Measurements from ENCODE around the gene TRAF3IP3.

TRAF3IP3 gene

DNA sequence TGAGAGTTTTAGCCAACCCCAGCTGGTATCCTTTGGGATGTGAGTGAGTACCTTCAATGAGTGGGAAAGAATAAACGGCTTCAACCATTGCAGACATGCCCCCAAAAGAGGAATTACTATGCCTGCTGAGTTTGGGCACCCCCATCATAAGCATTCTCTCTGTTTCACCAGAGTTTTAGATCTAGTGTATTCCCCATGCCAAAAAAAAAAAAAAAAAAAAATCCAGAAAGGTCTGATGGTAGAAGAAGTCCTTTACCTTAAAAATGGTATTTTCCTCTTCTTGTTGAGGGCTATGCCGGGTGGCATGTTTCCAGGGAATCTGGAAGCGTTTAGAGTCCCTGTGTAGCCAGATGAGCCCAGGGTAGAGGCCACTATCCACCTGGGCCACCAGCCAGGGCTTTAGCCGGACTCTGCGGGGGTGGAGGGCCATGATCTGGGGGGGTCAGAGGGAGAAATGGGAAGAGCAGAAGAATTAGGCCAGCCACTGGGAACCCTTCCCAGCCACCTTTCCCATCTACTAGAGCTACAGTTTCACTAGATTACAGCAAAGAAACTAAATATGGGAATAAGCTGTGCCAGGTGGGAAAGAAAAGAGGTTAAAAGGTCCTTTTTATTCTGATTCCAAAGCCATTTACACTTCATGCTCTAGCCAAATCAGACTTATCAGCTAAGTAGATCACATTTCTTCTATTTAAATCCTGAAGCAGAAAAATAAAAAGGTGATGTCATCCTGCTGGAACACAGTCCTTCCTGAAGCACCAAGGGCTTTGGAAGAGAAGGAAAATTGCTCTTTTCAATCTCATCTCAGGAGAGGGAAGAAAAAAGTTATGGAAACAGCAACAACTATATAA lies 45.4 kb downstream of the TRAF3IP3 start:
- DNase-seq (ENCODE audit: low spot score) = no peak
- TF ChIP-seq, protein P1, sequence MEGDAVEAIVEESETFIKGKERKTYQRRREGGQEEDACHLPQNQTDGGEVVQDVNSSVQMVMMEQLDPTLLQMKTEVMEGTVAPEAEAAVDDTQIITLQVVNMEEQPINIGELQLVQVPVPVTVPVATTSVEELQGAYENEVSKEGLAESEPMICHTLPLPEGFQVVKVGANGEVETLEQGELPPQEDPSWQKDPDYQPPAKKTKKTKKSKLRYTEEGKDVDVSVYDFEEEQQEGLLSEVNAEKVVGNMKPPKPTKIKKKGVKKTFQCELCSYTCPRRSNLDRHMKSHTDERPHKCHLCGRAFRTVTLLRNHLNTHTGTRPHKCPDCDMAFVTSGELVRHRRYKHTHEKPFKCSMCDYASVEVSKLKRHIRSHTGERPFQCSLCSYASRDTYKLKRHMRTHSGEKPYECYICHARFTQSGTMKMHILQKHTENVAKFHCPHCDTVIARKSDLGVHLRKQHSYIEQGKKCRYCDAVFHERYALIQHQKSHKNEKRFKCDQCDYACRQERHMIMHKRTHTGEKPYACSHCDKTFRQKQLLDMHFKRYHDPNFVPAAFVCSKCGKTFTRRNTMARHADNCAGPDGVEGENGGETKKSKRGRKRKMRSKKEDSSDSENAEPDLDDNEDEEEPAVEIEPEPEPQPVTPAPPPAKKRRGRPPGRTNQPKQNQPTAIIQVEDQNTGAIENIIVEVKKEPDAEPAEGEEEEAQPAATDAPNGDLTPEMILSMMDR (IDR thresholded peaks at IDR 0.05; ENCODE audit: extremely low read depth, insufficient read depth, missing control alignments) = no peak
- in situ Hi-C loops (cut with MboI; ENCODE audit: low pct_unique_long_range_greater_than_20kb, low sequenced_read_pairs, unreplicated experiment) = no loop called here

DNA sequence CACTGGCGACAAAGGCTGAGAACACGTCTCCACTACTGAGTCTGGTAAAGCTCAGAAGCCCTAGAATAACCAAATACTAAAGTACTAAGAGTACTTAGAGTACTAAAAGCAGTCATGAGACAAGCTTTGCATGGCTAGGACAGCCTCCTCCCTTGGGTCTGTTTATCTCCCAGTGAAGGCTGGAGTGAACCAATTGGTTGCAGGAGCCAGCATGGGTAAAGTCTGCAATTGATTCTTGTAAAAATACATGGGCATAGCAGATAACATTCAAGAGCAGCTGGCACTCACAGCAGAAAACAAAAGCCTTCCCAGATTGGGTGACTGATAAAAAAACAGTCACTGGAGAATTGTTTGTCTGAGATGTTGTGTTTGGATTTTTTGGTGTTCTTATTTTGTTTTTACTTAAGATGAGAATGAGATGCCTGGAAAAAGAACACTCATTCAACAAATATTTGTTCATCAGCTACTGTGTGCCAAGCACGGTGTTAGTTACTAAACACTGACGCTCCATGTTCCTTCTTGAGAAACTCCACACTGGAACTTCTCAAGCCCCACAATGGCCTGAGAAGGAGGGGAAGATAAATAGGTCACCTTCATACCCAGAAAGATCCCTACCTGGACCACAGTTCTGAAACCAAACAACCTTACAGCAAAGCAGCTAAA lies 46.4 kb downstream of the TRAF3IP3 start:
- in situ Hi-C loops (cut with MboI; ENCODE audit: low pct_unique_long_range_greater_than_20kb, low sequenced_read_pairs, unreplicated experiment) = no loop called here
- no peak for DNase-seq (ENCODE audit: low spot score)
- TF ChIP-seq, protein P1 (IDR thresholded peaks at IDR 0.05; ENCODE audit: extremely low read depth, insufficient read depth, missing control alignments) = no peak

DNA sequence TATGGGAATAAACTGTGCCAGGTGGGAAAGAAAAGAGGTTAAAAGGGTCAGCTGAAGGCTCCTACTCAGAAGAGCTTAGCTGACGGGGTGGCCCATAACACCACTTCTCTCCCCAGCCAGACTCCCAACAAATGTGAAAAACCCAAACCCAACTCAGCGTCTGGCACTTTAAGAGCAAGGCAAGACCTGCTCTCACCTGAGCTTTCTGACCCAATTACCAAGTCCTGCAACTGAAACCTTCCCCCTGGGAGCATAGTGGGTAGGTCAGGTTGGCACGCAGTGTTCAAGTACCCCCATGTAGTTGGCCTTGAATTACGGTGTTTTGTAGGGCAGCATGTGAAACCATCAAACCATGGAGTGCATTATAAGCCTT lies 46.9 kb downstream of the TRAF3IP3 start:
- no peak for DNase-seq (ENCODE audit: low spot score)
- TF ChIP-seq, protein P1 (IDR thresholded peaks at IDR 0.05; ENCODE audit: extremely low read depth, insufficient read depth, missing control alignments) = no peak
- in situ Hi-C loops (cut with MboI; ENCODE audit: low pct_unique_long_range_greater_than_20kb, low sequenced_read_pairs, unreplicated experiment) = no loop called here

DNA sequence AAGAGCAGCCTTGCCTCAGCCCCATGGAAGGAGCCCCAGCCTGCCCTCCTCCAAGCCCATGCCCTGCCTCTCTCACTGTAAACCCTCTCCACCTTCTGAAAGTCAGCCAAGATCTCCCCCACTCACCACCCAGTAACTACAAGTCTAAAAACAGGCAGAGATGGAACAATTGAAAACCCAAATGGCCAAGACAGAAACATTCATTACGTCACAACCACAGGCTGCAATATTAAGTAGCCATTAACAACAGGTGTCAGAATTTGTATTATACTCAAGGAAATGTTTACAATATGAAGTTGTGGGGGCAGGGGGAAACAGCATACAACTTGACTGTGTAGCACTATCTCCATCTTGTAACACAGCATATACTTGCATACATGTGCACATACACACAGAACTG lies 47.7 kb downstream of the TRAF3IP3 start:
- in situ Hi-C loops (cut with MboI; ENCODE audit: low pct_unique_long_range_greater_than_20kb, low sequenced_read_pairs, unreplicated experiment) = no loop called here
- DNase-seq (ENCODE audit: low spot score) = no peak
- TF ChIP-seq, protein P1 (IDR thresholded peaks at IDR 0.05; ENCODE audit: extremely low read depth, insufficient read depth, missing control alignments) = no peak

DNA sequence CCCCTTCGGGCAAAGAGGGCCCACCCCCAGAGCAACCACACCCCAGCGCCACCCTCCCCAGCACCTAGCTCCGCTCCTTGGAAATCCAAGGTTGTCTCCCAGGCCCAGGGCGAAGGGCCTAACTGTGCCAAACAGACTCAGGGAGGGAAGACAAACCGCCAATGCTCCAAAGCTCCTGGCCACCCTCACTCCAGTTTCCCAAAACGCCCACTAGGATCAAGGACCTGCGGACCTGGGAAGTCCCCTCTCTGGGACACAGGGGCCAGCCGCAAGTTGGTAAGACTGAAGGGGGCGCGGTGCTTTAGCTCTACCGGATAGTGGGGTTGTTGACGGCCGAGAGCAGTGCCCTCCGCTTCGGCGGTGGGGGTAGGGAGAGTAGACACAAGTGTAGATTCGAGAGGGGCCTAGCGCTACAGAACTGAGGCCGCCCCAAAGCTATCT lies 49.5 kb downstream of the TRAF3IP3 start:
- in situ Hi-C loops (cut with MboI; ENCODE audit: low pct_unique_long_range_greater_than_20kb, low sequenced_read_pairs, unreplicated experiment) = no loop called here
- TF ChIP-seq, protein P1 (IDR thresholded peaks at IDR 0.05; ENCODE audit: extremely low read depth, insufficient read depth, missing control alignments) = no peak
- no peak for DNase-seq (ENCODE audit: low spot score)

DNA sequence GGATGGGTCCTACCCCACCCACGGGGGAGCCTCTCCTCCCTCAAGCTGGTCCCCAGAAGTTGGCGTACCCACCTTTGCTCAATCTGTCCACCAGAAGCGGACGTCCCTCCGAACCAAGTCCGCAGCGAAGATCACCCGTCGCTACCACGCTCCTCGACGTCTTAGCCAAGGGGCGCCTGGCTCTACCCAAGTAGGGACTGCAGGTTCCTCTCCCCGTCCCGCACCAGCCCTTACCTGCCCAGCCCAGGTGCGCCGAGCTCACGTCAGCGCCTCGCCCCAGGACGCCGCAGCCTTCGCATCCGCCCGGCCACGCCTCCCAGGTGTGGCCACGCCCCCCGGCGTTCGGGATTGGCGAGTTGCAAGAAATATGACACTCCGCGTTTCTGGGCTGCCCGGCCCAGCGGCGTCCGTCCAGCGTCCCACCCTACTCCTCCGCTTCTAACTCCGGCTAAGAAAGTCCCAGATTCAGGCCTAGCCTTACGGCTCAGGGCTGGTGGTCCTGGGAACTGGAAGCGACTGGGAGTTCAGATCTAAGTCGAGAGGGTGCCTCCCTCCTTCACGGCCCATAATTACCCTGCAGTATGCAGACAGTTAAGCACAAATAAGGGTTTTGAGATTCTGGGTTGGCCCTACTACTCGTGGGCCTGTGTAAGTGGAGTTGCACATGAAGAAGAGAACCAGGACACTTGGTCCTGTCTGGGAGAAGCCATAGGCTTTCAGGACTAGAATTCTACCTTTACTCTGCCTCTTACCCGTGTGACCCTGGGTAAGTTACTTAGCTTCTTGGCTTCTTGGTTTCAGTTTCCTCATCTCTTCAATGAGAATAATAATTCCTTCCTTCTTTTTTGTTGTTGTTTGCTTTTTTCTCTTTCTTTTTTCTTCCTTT lies 50.3 kb downstream of the TRAF3IP3 start, which contains the start of gene IRF6:
Gene IRF6 (minus strand): TSS at position 268 of the 886 bp plus-strand sequence. CDS start 4,729 bp downstream, outside the sequence.
- in situ Hi-C loops (cut with MboI; ENCODE audit: low pct_unique_long_range_greater_than_20kb, low sequenced_read_pairs, unreplicated experiment) = no loop called here
- TF ChIP-seq, protein P1 (IDR thresholded peaks at IDR 0.05; ENCODE audit: extremely low read depth, insufficient read depth, missing control alignments) = no peak
- DNase-seq (ENCODE audit: low spot score) = peak; percentile 86
